ENCODE data around the gene HMGXB3.
"Not testable (repeated sequence)": the region's sequence is repeated elsewhere in the genome, so short reads cannot be mapped to it uniquely, and the experiment has no call there.

HMGXB3 gene

GRCh38 chr5:150081541-150082283 is 81.2 kb downstream of the HMGXB3 start:
- DNase-seq (ENCODE audit: extremely low read depth in 1 of 2, low read depth in 1 of 2) = no peak

- no peak for DNase-seq (ENCODE audit: extremely low read depth in 1 of 2, low read depth in 1 of 2)
Observed at GRCh38 chr5:150082374-150082773, 81.8 kb downstream of the HMGXB3 start.

- DNase-seq (ENCODE audit: extremely low read depth in 1 of 2, low read depth in 1 of 2) = no peak
Observed at GRCh38 chr5:150082889-150083288, 82.3 kb downstream of the HMGXB3 start.

- not testable (repeated sequence) for DNase-seq (ENCODE audit: extremely low read depth in 1 of 2, low read depth in 1 of 2)
Observed at GRCh38 chr5:150084754-150085153, 84.2 kb downstream of the HMGXB3 start.

GRCh38 chr5:150085191-150085912 is 84.8 kb downstream of the HMGXB3 start:
- DNase-seq (ENCODE audit: extremely low read depth in 1 of 2, low read depth in 1 of 2) = no peak

- no peak for DNase-seq (ENCODE audit: extremely low read depth in 1 of 2, low read depth in 1 of 2)
Observed at GRCh38 chr5:150085950-150086715, 85.6 kb downstream of the HMGXB3 start, which contains the start of gene CSF1R. Gene CSF1R, minus strand, starts transcription at chr5:150086554. Its CDS starts 127 bp downstream, at chr5:150086427.

- DNase-seq (ENCODE audit: extremely low read depth in 1 of 2, low read depth in 1 of 2) = no peak
Observed at GRCh38 chr5:150092159-150092787, 91.7 kb downstream of the HMGXB3 start.

- DNase-seq (ENCODE audit: extremely low read depth in 1 of 2, low read depth in 1 of 2) = no peak
Observed at GRCh38 chr5:150097152-150097551, 96.6 kb downstream of the HMGXB3 start.

- no peak for DNase-seq (ENCODE audit: extremely low read depth in 1 of 2, low read depth in 1 of 2)
Observed at GRCh38 chr5:150101023-150101422, 100.5 kb downstream of the HMGXB3 start.
